NCI-H1436 treated with DMSO at 0.1 percent for 48 hours (cell line): ENCODE measurements around the gene TCAIM.
"Not testable (repeated sequence)": the region's sequence is repeated elsewhere in the genome, so short reads cannot be mapped to it uniquely, and the experiment has no call there.

Experiments used
- DNase-seq: peaks from one replicate; lab custom pipeline; 2025; lab: John Stamatoyannopoulos, UW

TCAIM gene

DNA sequence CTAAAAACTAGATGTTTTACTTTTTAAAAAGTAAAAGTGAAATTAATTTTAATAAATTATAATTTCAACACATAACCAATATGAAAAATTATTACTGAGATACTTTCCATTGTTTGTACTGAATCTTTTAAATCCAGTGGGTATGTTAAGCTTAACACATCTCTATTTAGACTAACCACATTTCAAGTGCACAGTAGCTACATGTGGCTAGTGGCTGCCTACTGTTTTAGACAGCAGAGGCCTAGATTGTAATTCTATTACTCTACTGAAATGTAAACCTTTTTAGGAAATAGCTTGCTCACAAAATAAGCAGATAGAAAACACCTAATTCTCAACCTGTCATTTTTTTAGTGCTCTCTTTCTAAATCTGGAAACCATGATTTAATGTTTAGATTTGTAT, 4.9 kb downstream of the TCAIM start:
- DNase-seq, result no peak

DNA sequence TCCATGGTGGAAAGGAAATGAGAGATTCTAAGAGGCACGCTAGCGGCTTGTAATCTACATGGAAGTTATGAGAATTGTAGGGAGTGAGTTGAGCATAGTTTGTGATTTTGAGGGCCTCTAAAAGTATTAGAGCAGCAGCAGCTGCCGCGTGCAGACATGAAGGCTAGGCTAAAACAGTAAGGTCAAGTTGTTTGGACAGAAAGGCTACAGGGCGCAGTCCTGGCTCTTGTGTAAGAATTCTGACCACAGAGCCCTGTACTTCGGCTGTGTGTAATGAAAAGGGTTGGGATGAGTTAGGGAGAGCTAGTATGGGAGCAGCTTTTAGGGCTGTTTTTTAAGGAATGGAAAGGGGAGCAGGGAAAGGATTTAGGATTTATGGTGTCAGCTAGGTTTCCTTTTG, 8.0 kb downstream of the TCAIM start:
- not testable (repeated sequence) for DNase-seq

DNA sequence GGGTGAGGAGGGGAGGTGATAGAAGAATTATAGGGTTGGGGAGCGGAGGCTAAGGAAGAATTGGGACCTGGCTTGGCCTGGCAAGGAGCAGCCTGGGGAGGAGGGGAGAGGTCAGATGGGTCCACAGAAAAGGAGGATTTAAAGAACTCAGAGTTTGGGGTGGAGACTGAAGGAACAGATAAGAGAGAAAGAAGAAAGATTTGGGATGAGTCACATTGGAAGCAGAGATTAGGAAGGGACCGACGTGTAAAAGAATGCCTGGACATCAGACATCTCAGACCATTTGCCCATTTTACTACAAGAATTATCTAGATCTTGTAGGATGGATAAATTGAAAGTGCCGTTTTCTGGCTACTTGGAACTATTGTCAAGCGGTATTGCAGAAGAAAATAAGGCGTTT, 10.4 kb downstream of the TCAIM start:
- DNase-seq, result no peak

DNA sequence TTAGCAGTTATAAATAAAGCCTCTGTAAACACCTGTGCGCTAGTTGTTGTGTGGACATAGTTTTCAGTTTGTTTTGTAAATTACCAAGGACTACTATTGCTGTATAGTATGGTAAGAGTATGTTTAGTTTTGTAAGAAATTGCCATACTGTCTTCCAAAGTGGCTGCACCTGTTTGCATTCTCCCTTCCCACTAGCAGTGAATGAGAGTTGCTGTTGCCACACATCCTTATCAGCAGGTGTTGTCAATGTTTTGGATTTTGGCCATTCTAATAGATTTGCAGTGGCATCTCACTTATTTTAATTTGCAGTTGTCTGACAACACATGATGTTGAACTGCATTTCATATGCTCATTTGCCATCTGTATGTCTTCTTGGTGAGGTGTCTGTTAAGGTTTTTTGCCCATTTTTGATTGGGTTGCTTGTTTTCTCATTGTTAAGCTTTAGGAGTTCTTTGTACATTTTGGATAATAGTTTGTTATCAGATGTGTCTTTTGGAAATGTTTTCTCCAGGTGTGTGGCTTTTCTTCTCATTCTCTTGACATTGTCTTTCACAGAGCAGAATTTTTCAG, 14.9 kb downstream of the TCAIM start:
- DNase-seq, result no peak

DNA sequence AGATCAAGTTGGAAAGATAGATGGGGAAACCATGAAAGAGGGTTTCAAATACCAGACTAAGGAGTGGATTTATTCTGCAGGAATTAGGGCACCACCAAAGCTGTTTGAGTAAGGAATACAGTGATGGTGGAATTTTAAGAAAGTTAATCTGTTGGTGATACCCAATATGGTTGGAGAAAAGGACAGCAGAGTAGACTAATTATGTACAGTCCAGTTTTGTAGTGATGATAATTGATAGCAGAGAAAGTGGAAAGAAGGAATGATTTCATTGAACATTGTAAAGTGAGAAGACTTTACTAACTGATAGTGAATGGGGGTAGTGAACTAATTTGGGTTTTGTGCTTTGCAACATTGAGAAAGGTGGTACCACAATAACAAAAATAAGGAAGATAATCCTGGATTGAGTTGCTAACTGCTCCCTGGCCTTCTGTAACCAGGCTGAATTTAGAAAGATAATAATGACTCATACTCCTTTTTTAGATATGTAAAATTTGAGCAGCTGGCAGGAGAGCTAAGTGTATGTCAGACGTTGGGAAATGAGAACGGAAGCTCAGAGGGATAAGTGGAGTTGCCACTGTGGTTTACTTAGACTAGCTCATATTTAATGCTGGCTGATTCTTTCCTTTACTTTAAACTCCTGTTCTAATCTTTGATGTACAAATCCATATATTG, 16.9 kb downstream of the TCAIM start:
- DNase-seq, result no peak

DNA sequence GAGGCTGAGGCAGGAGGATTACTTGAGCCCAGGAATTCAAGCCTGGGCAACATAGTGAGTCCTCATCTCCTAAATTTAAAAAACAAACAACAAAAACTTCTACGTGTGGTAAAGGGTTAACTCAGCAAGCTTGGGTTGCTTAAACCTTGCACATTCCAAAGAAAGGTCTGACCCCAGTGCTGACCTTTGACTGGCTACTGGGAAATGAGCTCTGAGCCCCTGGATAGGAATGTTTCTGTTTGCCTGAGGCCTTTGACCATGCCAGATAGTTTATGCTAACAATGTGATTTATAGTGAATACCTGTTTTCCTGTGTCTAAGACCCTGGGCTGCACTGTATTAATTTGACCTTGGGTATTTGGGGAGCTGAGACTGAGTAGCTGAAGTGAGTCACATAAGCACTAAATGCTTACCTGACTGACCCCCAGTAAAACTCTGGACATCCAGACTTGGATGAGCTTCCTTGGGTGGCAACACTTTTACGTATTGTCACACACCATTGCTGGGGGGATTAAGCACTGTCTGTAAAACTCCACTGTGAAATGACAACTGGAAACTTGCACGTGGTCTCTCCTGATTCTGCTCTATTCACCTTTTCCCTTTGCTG, 20.7 kb downstream of the TCAIM start:
- no peak for DNase-seq

DNA sequence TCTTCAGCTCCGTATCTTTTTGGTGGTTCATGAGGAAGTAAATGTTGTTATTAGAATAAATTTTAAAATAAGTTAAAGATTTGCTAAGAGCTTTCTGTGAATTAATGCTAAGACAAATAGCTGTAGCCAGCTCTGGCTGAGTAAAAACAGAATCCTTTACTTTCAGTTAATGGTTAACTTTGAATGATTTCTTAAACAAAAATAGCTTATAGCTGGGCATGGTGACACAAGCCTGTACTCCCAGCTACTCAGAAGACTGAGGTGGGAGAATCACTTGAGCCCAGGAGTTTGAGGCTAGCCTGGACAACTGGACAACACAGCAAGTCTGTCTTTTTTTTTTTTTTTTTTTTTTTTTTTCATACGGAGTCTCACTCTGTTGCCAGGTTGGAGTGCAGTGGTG, 25.0 kb downstream of the TCAIM start:
- no peak for DNase-seq

DNA sequence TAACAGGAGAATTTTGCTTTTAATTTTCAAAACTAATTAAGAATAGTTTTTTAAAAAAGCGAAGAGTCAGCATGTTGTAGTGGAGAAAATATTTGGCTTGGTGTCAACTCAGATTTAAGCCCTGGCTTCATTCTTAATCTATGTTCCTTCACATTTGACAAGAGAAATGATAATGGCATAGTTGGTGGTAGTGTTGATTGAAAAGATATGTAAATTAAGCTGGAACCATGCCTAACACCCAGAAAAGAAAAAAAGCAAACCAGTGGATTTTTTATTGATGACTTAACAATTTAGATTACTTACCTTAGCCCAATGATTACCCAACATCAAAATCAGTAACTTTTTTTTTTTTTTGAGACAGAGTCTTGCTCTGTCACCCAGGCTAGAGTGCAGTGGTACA, 27.4 kb downstream of the TCAIM start:
- no peak for DNase-seq

DNA sequence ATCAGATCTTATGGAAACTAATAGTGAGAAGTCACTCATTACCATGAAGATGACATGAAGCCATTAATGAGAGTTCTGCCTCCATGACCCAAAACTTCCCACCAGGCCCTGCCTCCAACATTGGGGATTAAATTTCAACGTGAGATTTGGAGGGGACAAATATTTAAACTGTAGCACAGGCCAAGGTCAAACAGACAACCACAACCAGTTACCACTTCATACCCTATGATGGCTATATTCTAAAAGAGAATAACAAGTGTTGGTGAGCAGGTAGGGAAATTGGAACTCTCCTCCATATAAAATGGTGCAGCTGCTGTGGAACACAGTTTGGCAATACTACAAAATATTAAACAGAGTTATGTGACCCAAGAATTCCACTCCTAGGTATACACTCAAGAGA, 36.9 kb downstream of the TCAIM start:
- no peak for DNase-seq

DNA sequence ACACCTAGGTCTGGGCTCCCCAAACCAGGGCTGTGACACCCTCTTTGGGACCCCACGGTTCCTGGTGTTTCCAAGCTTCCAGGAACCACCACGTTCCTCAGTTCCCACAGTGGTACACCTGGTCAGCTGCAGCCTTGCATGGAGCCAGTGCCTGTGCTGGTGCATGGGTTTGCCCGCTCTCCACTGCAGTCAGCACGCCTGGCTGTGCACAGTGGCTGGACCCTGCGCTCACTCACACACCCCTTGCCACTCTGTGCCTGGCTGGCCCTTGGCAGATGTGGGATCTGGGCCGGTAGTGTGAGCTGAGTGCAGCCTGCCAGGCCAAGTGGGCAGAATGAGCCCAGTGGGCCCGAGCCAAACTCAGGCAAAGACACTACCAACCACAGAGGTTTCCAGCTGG, 48.8 kb downstream of the TCAIM start:
- no peak for DNase-seq

DNA sequence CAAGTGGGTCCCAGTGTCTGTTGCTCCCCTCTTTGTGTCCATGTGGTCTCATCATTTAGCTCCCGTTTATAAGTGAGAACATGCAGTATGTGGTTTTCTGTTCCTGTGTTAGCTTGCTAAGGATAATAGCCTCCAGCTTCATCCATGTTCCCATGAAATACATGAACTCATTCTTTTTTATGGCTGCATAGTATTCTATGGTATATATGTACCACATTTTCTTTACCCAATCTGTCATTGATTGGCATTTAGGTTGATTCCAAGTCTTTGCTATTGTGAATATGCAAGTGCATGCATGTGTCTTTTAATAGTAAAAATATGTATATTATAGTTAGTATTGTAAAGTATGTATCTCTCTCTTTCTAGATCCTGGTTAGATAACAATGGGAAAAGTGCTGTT, 53.9 kb downstream of the TCAIM start:
- no peak for DNase-seq

DNA sequence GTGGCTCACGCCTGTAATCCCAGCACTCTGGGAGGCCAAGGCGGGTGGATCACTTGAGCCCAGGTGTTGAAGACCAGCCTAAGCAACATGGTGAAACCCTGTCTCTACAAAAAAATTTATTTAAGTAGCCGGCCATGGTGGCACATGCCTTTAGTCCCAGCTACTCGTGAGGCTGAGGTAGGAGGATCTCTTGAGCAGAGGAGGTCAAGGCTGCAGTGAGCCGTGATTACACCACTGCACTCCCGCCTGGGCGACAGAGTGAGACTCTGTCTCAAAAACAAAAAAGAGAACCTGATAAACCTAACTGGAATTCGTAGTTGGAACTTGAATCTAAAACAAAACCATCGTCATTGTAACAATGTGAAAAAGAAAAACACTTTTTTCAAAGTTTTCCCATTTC, 57.1 kb downstream of the TCAIM start:
- no peak for DNase-seq

DNA sequence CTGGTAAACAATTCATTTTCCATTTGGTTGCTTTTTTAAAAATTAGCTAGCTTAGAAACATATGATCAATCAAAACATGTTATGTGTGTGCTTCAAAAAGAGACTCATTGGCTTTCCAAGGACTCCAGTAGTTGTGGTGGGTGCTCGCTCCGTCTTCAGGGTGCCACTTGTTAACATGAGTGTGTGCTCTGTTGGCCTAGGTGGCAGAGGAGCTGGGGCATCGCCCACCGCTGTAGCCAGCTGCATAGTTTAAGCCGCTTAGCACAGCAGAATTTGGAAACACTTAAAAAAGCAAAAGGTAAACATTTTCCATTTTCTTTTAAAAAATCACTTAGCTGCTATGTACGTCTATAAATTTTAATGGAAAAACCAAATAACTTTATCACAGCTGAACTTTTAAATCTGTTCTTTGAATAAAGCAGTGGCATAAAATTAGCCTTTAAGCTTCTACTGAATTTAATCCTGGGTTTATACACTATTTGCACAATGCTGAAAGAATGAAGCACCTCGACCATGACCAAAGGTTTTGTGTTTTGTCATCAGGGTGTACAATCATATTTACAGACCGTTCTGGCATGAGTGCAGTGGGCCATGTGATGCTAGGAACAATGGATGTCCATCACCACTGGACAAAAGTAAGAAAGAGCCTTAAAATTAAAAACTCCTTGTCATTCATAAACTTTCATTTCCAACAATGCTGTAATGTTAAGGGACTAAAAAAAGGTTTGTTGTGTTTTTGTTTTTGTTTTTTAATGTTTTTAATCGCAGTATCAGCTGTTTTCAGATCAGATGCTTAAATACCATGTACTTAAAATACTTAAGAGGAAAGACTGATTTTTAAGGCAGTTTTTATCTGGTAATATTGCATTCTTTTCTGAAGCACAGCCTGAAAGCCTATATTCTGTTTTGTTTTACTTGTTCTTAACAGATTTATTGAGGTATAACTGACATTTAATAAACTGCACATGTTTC, 57.9 kb downstream of the TCAIM start:
- DNase-seq, result no peak

DNA sequence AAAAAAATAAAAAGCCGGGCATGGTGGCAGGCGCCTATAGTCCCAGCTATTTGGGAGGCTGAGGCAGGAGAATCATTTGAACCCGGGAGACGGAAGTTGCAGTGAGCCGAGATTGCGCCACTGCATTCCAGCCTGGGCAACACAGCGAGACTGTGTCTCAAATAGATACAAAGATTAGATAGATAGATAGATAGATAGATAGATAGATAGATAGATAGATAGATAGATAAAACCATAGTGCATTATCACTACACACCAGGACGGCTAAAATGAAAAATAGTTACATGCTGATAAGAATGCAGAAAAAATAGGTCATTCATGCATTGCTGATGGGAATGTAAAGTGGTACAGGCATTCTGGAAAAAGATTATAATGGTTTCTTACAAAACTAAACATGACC, 59.7 kb downstream of the TCAIM start:
- not testable (repeated sequence) for DNase-seq

DNA sequence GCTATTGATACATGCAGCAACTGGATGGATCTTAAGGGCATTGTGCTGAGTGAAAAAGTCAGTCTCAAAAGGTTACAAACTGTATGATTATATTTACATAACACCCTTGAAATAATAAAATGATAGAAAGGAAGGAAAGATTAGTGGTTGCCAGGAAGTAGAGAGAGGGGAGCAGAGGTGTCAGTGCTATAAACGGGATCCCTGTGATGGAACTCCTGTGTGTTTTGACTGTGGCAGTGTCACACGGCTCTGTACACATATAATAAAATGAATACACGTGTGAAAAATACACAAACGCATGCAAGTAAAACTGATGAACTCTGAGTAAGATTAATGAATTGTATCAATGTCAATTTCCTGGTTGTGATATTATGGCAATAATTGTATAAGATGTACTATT, 60.3 kb downstream of the TCAIM start:
- DNase-seq, result no peak

DNA sequence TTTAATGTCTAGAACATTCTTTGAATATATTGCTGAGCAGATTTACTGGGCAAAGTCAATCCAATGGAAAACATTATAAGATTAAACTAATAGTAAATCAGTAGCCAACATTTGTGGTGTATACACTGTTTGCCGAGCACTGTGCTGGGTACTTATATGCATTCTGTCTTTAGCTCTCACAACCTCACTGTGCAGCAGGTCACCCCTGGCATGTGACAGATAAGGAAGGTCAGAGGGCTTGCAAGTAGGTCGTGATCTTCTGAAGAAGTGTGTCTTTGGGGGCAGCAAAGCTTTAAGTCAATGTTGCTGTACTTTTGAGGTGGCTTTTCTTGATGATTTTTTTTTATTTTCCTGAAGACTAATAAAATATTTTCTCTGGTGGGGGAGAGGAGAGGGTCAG, 62.2 kb downstream of the TCAIM start:
- no peak for DNase-seq

DNA sequence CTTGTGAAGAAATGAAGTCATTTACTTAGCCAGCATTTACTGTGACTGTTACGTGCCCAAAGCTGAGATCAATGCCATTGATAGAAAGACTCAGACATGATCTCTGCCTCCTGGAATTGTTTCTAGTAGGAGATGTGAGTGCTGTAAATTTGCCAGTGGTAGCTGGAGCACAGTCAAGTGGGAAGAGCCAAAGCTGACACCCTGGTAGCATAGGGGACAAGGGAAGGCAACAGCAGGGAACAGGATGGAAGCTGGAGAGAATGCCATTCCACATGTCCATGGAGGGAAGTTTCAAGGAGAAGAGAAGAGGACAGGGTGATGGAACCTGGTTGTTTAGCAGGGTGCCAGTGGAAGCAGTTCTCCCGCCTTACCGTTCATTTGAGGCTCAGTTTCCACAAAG, 64.0 kb downstream of the TCAIM start:
- no peak for DNase-seq

DNA sequence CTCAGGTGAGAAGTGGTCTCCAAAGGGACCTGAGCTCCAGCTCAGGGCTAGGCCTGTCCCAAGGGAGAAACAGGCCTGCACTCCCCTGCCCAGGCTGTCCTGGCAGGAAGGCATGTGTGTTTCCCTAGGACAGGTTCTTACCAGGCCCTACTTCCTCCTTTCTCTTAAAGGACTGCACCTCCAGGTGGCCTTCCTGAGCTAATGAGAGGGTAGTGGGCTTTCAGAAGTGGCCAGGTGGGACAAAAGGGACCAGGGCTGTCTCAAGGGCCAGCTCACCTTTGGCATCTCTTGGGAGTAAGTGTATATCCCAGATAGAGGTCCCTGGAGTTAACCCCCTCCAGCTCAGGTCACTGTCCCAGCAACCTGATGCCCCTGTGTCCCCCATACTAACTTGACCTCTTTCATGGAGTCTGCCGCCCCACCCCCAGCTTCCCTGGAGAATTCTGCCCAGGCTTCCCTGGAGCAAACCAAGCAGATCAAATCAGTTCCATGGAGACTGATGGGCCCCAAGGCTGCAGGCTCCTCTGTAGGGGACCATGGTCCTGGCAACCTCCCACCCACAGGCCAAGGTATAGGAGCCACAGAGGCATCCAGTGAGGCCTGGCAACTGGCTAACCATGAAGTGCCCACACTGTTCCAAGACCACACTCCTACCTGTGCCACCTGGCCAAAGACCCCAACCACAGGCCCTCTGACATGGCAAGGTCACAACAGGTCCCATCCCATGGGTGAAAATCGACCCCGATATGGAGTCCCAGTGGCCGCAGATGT, 71.3 kb downstream of the TCAIM start:
- DNase-seq, result no peak

DNA sequence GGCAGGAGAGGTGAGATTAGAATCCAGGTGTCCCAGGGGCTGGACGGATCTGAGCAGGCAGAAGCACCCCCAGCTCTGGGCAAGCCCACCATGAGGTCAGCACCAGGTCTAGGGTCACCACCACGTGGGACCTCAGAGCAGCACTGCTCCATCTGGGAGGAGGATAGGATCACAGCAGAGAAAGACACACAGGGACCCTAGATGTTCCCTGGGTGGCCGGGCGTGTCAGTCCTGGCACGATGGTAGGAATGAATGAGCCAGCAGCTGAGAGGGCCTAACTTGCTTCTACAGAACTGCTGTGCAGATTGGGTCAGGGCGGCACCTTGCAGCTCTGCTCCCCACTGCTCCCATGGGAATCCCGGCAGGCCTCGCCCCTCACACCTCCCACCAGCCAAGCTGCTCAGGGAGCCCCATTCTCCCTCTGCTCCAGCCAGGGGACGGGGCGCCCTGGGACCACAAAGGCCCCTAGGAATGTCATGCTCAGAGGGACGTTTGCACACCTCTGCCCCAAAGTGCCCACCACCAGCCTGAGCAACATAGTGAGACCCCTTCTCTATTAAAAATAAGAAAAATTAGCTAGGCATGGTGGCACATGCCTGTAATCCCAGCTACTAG, 72.6 kb downstream of the TCAIM start:
- DNase-seq, result no peak

DNA sequence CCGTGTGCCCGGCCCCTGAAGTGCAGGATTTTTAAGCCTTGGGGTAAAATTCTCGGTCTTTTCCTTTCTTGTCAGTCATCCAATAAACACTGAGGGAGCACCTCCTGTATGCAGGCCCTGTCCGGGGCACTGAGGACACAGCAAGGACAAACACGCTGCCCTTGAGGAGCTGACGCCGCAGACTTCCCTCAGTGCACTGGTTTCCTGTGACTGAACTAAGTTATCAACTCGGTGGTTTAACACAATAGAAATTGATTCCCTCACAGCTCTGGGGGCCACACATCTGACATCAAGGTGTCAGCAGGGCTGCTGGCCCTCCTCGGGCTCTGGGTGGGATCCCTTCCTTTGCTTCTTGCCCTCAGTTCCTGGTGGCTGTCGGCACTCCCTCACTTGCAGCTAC, 73.8 kb downstream of the TCAIM start:
- DNase-seq, result no peak

DNA sequence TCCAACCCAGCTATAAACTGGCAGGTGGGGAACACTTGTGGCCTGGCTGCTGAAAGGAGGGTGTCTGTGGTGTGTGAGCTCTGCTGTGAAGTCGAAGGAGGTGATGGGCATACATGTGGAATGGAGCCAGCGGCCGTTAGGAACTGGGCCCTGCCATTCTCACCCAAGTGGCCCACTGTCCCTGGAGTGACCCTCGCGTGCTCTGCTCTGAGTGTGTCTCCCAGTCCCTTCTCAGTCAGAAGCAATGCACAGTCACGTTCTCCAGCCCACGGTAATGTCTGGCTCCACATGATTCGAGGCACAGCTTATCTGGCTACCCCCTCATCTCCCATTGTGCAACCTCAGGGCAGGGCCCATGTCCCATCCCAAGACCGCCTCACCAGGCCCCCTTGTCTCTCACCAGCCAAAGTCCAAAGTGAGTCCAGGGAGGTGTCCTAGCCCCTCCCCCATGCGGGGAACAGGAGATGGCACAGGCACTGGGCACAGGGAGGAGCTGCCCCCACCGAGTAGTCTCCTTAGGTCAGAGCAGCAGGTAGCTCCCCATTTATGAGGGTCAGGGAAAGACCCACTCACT, 76.0 kb downstream of the TCAIM start:
- no peak for DNase-seq
